Measurements from ENCODE around the gene CHST3.

Gene CHST3

DNA sequence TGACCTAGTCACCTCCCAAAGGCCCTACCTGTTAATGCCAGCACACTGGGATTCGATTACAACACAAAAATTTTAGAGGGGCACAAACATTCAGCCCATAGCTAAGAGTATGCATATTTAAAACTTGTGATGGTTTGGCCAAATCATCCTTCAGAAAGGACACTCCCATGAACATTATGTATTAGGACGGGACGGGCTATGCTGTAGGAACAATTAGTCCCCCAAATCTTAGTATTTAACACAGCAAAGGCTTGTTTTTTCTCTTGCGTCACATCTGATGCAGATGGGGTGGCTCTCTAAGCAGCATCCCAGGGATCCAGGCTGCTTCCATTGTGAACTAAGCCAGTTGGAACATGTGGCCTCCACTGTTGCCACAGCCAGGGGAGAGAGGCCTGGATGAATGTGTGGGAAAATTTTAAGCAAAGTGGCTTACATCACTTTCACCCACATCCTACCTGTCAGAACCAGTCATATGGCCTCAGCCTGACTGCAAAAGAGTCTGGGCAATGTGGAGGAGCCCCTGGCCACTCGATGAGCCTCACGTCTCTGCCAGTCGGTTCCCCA, 26.6 kb downstream of the CHST3 start:
- DNase-seq (ENCODE audit: low read depth): no peak

DNA sequence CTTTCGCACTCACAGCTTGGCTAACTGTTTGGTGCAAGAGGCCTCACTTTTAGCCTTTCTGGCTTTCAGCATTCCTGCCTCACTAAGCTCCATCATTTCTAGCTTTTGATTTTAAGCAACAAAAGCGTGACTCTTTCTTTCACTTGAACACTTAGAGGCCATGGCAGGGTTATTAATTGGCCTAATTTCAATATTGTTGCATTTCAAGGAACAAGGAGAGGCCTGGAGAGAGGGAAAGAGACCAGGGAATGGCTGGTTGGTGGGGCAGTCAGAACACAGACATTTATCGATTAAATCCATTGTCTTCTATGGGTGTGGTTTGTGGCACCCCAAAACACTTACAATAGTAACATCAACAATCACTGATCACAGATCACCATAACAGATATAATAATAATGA, 31.3 kb downstream of the CHST3 start:
- DNase-seq (ENCODE audit: low read depth): no peak

- DNase-seq (ENCODE audit: low read depth): no peak
These were observed 31.8 kb downstream of the CHST3 start for GRCh38 chr10:71995887-71996575.

DNA sequence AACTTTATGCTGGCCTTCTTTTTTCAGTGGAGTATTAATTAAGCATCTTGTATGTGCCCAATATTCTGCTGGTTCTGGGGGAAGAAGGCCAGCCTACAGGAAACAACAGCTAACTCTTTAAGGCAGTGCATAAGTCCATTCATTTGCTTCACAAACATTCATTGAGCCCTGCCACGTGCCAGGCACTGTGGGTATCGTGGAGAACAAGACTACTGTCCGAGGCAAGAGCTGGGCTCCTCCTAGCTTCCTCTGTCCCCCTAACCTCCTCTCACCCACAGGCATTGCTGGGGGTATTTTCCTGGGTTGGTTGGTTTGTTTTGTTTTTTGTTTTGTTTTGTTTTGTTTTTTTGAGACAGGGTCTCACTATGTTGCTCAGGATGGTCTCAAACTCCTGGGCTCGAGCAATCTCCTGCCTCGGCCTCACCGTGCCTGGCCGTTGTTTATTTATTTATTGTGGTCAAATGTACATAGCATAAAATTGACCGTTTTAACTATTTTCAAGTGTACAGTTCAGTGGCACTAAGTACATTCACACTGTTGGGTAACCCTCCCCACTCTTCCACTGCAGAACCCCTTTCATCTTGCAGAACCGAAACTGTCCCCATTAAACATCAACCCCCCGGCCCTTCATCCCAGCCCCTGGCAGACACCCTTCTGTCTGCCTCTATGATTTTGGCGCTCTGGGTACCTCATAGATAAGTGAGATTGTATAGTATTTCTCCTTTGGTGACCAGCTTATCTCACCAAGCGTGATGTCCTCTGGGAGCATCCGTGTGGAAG, 32.6 kb downstream of the CHST3 start:
- no peak for DNase-seq (ENCODE audit: low read depth)

DNA sequence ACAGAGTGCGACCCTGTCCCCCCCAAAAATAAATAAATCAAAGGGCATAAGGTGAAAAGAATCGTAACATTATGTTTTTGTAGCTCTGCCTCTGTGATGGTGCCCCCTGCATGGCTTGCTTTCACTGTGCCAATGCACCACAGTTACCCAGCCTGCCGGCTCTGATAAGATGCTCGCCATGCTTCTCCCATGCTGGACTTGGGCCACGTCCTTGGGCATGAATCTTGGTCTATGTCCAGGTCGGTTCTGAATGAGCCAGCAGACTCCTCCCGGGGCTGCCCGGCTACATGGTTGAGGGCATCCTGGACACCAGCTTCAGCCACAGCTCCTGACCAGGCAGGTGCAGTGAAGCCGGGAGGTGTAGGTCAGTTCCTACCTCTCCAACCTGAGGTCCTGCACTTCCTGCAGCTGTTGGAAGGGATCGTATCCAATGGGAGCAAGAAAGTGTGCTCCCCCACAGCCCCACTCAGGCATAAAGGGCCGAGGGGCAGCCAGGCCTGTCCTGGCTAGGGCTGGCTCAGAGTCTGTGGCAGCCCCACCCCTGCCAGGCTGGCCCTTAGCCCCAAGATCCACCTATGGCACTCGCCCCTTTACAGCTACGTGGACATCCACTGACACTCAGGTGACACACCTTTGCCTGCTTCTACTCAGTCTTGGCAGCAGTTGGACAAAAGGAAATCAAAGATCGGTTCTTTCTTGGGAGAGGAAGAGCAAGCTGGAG, 34.1 kb downstream of the CHST3 start:
- no peak for DNase-seq (ENCODE audit: low read depth)

DNA sequence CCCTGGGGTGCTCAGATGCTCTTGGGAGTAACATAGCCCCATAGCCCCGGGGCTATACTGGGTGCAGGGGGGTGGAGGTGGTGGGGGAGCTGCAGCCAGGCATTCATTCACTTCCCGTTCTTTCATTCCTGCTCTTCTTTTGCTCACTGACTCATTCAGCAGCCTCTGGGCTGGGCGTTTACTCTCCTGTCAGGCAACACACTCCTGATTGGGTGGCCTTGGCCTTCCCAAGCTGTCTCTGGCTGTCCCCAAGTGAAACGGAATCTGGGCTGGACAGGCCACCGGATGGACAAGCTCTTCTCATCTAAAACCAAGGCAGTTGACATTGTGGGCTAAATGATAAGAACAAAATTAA, 34.6 kb downstream of the CHST3 start:
- DNase-seq (ENCODE audit: low read depth): no peak

- no peak for DNase-seq (ENCODE audit: low read depth)
These were observed 35.3 kb downstream of the CHST3 start for GRCh38 chr10:71999360-72000072.

GRCh38 chr10:72000073-72001032, 36.2 kb downstream of the CHST3 start:
- DNase-seq (ENCODE audit: low read depth): no peak

- no peak for DNase-seq (ENCODE audit: low read depth)
These were observed 36.8 kb downstream of the CHST3 start for GRCh38 chr10:72001033-72001395.

DNA sequence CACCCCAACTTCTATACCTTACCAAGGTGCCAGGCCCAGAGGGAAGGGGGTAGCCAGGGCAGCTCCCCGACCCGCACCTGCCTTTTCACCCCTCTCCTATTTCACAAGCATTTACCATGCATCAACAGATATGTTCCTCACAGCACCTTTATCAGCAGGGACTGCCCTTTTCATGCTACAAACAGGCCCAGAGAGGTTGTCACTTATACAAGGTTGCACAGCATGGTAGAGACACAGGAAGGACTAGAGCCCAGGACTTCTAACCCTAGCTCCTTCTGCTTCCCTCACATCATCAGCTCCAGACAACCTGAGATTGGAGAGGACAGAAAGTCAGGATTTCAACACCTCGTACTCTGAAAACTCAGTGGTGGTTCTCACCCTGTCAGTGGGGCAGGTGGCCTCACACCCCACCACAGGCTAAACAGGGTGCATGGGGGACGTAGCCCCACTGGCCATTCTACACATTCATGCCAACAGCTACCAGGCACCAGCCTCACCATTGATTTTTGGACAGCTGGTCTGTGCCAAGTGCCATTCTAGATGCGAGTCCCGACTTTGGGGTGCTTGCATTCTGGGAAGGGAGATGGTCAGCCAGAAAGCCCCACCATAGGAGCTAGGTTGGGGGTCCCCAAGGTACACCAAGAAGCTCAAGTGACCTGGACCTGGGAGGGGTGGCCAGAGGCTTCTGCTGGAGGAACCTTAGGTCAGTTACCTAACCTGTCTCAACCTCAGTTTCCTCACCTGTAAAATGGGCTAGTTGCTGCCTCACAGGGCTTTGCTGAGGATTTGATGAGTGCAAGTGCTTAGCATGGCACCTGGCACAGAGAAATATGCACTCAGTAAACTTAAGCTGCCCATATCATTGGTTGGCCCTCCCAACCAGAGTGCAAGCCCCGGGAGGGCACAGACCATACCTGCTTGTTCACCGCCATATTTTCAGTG, 38.4 kb downstream of the CHST3 start:
- DNase-seq (ENCODE audit: low read depth): no peak

GRCh38 chr10:72006026-72006425, 41.8 kb downstream of the CHST3 start:
- DNase-seq (ENCODE audit: low read depth): no peak

- DNase-seq (ENCODE audit: low read depth): no peak
These were observed 43.2 kb downstream of the CHST3 start for GRCh38 chr10:72007246-72007892.

DNA sequence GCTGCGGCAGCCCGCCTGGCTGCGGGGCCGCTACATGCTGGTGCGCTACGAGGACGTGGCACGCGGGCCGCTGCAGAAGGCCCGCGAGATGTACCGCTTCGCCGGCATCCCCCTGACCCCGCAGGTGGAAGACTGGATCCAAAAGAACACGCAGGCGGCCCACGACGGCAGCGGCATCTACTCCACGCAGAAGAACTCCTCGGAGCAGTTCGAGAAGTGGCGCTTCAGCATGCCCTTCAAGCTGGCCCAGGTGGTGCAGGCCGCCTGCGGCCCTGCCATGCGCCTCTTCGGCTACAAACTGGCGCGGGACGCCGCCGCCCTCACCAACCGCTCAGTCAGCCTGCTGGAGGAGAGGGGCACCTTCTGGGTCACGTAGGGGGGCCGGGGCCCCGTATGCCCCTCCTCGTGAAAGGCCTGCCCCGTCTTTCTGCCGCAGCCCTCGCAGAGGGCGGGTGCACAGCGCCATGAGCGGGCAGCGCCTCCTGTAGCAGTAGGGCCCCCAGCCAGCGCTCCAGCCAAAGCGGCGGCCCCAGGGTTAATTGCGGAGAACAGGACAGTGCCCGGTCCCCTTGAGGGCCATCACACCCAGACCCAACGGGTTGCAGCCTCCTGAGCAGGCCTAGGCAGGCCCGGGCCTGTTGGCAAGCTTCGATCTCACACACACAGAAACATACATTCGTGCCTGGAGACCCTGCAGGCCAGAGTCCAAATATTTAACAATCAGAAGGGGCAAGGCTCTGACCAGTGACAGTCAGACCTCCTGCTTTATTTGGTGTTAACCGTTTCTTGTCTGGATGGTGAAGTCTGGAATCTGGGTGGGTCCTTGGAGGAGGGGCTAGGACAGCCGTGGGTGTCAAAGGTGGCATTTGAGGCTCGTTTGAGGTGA, 44.1 kb downstream of the CHST3 start:
- DNase-seq (ENCODE audit: low read depth): no peak

- DNase-seq (ENCODE audit: low read depth): no peak
These were observed 44.8 kb downstream of the CHST3 start for GRCh38 chr10:72009051-72009424.

DNA sequence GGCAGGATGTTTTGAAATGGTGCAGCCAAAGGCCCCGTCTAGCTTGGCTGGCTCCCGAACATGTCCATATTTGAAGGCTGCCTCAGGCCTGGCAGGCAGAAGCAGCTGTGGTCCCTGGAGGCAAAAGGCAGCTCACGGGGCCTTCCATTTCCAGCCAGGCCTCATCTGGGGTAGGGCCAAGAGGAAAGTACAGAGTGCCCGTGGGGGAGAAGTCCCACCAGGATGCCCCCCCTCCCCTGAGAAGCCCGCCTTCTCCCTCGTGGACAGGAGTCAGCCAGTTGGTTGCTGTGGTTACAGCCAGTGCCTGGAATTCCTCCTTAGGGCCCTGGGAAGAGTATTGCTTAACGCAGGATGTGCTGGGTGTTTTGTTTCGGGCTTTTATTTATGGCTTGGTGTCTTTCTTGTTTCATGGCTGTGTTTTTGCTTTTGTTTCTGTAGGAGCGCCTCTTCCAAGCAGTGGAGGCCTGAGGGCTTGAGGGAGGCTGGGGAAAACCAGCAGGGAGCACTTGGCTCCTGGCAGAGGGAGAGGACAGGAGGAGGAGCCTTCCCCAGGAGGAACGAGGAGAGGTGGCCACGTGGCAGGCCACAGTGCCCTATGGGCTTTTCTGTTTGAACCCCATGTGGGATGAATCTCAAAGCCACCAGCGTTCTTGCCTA, 45.4 kb downstream of the CHST3 start:
- no peak for DNase-seq (ENCODE audit: low read depth)

DNA sequence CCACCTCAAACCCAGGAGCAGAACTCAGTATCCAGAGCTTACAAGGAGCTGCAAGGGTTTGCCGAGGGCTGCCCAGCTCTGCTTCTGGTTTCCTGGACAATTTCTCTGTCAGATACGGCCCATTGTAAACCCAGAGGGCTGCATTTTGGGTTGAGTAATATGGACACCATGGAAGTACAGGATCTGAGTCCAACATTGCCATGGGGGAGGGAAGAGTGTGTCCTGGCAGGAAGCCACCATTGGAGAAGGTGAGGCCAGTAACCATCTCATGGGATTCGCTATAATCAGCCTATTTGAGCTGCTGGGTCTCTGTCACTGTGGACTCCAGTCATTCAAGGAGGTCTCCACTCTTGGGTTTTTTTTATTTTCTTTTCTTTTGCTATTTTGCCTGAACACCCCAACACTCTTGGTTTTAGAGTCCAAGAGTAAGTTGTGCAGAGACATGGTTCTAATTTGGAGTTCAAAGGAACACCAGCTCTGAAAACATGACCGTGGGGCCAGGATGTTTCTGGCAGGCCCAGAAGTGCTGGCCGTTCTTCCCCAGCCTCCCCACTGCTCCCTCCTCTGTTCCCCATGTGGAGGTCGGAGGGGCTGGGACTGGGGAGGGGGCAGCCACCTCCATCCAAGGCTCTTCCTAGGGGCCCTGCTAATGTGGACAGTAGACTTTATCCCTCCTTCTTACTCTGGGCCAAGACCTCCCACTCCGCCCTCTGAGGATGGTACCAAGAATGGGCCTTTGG, 46.2 kb downstream of the CHST3 start:
- DNase-seq (ENCODE audit: low read depth): no peak

- no peak for DNase-seq (ENCODE audit: low read depth)
These were observed 46.8 kb downstream of the CHST3 start for GRCh38 chr10:72011016-72011415.

Measured in T follicular helper cell (primary cell).